ENCODE measurements around the gene CST2.

- TF ChIP-seq EZH2 (IDR thresholded peaks at IDR 0.05; ENCODE audit: borderline replicate concordance, insufficient read depth, low read length, poor library complexity, severe bottlenecking) = no peak
- TF ChIP-seq CTCF (IDR thresholded peaks at IDR 0.05; ENCODE audit: poor library complexity, severe bottlenecking) = no peak
- no peak for TF ChIP-seq POLR2AphosphoS5 (IDR thresholded peaks at IDR 0.05)
- no peak for TF ChIP-seq RAD21 (conservative IDR thresholded peaks at IDR 0.05)
- no peak for TF ChIP-seq EP300 (conservative IDR thresholded peaks at IDR 0.05; ENCODE audit: poor library complexity, severe bottlenecking)
- TF ChIP-seq REST (IDR thresholded peaks at IDR 0.05; ENCODE audit: borderline replicate concordance) = no peak
- no peak for TF ChIP-seq TAF1 (IDR thresholded peaks at IDR 0.05; ENCODE audit: low read depth)
These were observed 6.0 kb downstream of the CST2 start for GRCh38 chr20:23820493-23820892.

Measured in neural cell (in vitro differentiated cells).